Measurements from ENCODE around the gene ZC3H4.

The ZC3H4 gene

DNA sequence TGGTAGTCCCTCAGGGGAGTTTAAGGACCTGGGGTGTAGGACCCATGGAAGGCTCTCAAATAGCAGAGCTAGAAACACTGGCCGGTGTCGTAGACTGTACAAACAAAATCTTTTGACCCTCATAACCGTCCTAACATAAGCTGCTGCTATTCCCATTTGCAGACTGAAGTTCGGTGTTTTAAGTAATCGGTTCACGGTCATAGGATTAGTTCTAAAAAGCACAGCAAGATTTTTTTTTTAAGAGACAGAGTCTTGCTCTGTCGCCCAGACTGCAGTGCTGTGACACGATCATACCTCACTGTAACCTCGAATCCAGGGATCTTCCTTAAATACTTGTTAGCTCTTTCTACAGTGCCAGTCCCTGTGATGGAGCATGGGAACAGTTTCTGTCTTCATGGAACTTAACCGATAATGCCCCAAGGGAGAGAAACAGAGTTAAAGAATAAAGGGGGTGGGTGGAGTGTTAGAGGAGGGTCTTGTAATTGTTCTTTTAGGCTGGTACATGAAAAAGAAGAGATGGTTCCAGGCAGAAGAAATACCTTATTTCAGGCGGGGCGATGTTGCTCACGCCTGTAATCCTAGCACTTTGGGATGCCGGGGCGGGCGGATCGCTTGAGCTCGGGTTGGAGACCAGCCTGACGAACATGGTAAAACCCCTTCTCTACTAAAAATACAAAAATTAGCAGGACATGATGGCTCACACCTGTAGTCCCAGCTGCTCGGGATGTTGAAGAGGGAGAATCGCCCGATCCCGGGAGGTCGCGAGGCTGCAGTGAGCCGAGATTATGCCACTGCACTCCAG is 475 bp upstream of the ZC3H4 start:
- Histone ChIP-seq H3K4me1 (ENCODE audit: control insufficient read depth, insufficient read depth, low read length, unreplicated experiment) (peaks cover 10% of the 10 kb centered on the region), H3K4me3 (ENCODE audit: low read depth, low read length) (peak overlapping the region; percentile 92), H3K27ac (ENCODE audit: low read depth, low read length) (peak overlapping the region; percentile 99), H3K36me3 (ENCODE audit: insufficient read depth, low read length) (peaks cover 7% of the 10 kb centered on the region; the same call in 1 of the 2 replicates), H3K79me2 (ENCODE audit: control insufficient read depth, insufficient read depth, low read length, unreplicated experiment) (peaks cover 35% of the 10 kb centered on the region), H2AFZ (ENCODE audit: low read length, unreplicated experiment) (peak overlapping the region; percentile 52), H3K27me3 (ENCODE audit: insufficient read depth, low read length) (no peaks in the 10 kb centered on the region)

DNA sequence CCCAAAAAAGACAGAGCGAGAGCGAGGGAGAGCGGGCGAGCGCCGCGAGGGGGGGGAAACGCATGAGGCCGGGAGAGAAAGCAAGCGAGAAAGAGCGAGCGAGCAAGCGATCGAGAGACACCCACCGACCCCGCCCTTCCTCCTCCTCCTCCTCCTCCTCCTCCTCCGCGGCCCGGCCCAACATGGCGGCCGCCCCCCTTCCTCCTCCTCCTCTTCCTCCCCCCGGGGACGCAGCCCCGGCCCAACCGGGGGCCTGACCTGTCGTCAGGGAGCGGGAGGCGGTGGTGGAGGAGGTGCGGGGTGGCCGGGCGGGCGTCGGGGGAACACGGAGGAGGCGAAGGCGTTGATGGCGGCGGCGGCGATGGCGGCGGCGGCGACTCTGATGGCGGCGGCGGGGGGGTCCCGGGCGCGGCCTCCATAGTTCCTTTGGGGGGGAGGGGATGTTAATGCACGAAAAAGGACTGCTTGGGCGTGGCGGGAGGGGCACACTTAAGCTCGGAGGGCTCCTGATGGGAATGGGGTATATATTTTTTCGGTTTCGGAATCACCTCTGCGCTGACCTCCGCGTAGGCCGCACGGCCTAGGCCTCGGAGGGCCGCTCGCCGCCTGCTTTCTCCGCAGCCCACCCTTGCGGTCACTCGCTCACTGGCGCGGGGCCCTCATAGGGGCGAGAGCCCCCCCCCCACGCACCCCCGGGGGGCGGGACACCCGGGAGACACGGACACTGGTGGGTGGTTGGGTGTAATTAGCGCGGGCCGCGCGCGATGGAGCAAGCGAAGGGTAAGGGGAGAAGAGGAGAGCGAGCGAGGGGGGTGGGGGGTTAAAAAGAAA is 1.2 kb downstream of the ZC3H4 start:
- Histone ChIP-seq H3K4me3 (ENCODE audit: low read depth, low read length) (peak overlapping the region; percentile 92), H3K27me3 (ENCODE audit: insufficient read depth, low read length) (no peaks in the 10 kb centered on the region), H3K79me2 (ENCODE audit: control insufficient read depth, insufficient read depth, low read length, unreplicated experiment) (peaks cover 49% of the 10 kb centered on the region), H3K4me1 (ENCODE audit: control insufficient read depth, insufficient read depth, low read length, unreplicated experiment) (peaks cover 26% of the 10 kb centered on the region), H3K27ac (ENCODE audit: low read depth, low read length) (peak overlapping the region; percentile 99), H2AFZ (ENCODE audit: low read length, unreplicated experiment) (peak overlapping the region; percentile 60), H3K36me3 (ENCODE audit: insufficient read depth, low read length) (peaks cover 7% of the 10 kb centered on the region; the same call in 1 of the 2 replicates)

DNA sequence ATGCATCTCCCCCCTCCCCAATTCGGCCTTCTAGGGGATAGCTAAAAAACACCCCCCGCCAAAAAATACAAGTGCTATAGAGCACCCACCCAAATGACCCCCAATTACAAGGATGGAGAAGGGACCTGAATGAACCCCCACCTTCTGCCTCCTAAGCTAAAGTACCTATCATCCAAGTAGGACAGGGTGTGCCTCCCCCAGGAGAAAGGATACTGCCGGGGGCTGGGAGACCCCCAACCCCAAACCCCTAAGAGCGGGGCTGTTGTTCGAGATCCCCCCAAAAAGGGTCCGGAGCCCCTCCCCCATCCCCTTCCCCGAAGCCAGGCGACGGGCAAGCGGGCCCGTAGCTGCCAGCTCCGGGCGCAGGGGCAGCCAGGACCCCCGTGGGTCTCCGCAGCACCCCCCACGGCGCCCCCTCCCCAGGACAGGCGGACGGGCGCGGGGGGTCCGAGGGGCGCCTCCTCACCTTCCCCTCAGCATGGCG is 1.9 kb downstream of the ZC3H4 start:
- Histone ChIP-seq H3K27ac (ENCODE audit: low read depth, low read length) (peak overlapping the region; percentile 99), H3K27me3 (ENCODE audit: insufficient read depth, low read length) (no peaks in the 10 kb centered on the region), H3K4me1 (ENCODE audit: control insufficient read depth, insufficient read depth, low read length, unreplicated experiment) (peaks cover 32% of the 10 kb centered on the region), H3K4me3 (ENCODE audit: low read depth, low read length) (peak overlapping the region; percentile 92), H3K79me2 (ENCODE audit: control insufficient read depth, insufficient read depth, low read length, unreplicated experiment) (peaks cover 56% of the 10 kb centered on the region), H3K36me3 (ENCODE audit: insufficient read depth, low read length) (peaks cover 7% of the 10 kb centered on the region; the same call in 1 of the 2 replicates), H2AFZ (ENCODE audit: low read length, unreplicated experiment) (peak overlapping the region; percentile 60)

DNA sequence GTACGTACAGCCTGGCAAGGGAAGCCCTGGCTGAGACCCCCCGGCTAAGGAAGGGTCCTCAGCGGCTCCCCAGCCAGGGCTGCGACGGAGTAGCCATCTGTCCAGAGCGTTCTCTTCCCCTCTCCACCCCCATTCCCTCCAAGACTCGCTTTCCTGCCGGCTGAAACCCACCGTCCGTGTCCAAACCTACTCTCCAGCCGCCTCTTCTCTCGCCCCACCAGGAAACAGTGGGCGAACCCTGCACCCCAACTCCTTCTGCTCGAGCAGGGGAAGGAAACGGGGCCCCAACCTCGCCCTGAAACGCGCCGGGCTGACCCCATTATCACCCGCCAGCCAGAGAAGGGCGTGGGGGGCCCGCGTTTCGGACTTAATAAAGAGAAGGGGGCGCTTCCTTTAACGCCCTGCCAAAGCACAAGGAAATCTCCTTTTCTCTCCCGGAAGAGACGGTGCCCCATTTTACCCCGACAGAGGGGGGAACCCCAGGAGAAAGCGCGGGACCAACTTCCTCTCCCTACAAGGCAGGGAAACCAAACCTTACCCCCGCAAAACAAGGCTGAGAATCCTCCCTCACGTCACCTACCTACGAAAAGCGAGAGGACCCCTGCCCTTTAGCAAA is 2.5 kb downstream of the ZC3H4 start:
- peak overlapping the region; percentile 92 for H3K4me3 ChIP-seq (ENCODE audit: low read depth, low read length)
- peaks cover 7% of the 10 kb centered on the region; the same call in 1 of the 2 replicates for H3K36me3 ChIP-seq (ENCODE audit: insufficient read depth, low read length)
- H3K27ac ChIP-seq (ENCODE audit: low read depth, low read length) = peak overlapping the region; percentile 99
- H2AFZ ChIP-seq (ENCODE audit: low read length, unreplicated experiment) = no peak overlapping the region
- H3K27me3 ChIP-seq (ENCODE audit: insufficient read depth, low read length) = no peaks in the 10 kb centered on the region
- H3K79me2 ChIP-seq (ENCODE audit: control insufficient read depth, insufficient read depth, low read length, unreplicated experiment) = peaks cover 62% of the 10 kb centered on the region
- H3K4me1 ChIP-seq (ENCODE audit: control insufficient read depth, insufficient read depth, low read length, unreplicated experiment) = peaks cover 36% of the 10 kb centered on the region

DNA sequence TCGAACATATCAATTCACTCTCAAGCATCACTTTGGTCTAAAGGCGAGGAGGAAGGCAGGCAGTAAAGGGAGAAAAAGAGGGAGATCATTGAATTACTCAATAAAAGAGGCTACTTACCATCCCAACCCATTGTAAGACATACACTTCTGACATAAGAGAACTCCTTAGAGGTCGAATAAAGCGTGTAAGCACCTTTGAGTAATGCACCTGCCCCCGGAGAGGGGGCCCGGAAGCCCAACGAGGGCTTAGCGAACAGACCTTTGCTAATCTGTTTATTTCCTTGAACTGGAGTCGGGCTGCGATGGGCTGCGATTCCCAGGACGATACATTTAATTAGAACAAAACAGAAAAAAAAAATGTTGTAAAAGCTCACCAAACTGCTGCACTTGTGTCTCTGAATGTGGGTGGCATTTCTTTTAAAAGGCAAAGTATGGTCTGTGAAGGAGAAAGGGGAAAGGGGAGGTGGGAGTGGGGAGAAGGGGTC is 3.0 kb downstream of the ZC3H4 start:
- peak overlapping the region; percentile 99 for H3K27ac ChIP-seq (ENCODE audit: low read depth, low read length)
- peak overlapping the region; percentile 92 for H3K4me3 ChIP-seq (ENCODE audit: low read depth, low read length)
- H2AFZ ChIP-seq (ENCODE audit: low read length, unreplicated experiment) = no peak overlapping the region
- H3K27me3 ChIP-seq (ENCODE audit: insufficient read depth, low read length) = no peaks in the 10 kb centered on the region
- peaks cover 39% of the 10 kb centered on the region for H3K4me1 ChIP-seq (ENCODE audit: control insufficient read depth, insufficient read depth, low read length, unreplicated experiment)
- H3K36me3 ChIP-seq (ENCODE audit: insufficient read depth, low read length) = peaks cover 7% of the 10 kb centered on the region; the same call in 1 of the 2 replicates
- peaks cover 67% of the 10 kb centered on the region for H3K79me2 ChIP-seq (ENCODE audit: control insufficient read depth, insufficient read depth, low read length, unreplicated experiment)

DNA sequence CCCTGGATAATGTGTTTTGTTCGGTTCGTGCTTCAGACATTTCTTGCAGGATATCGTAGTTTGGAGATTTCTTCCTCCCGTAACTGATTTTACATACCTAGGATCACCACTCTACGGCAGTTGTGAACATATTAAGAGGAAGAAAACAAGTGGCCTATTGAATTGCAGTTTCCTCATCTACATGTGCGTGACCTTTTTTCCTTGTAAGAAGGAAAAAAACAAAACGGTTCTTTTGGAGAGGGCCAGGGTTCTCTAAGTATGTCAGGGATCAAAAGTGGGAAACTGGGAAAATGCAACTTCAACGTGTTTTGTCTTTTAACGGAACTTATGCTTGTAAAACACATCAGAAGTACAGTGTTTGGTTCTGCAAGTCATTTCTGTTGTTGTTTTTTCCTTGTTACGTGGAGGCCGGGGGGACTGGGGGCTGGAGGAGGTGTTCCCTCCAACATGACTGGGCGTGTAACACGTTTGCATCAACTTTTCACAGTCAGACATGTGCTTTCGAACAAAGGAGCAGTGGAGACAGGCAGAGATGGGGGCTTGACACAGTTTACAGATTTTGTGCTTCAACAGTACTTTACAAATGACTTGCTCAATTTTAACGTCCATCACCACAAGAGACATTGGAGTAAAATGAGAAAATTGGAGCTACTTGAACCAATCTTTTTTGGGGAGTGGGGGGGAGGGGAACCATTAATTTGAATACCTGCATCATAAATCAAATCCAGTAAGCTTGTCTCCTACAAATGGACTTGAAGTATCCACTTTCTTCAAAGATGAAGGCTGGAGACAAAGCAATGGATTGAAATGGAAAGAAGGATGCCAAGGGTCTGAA is 3.8 kb downstream of the ZC3H4 start:
- peaks cover 39% of the 10 kb centered on the region for H3K4me1 ChIP-seq (ENCODE audit: control insufficient read depth, insufficient read depth, low read length, unreplicated experiment)

DNA sequence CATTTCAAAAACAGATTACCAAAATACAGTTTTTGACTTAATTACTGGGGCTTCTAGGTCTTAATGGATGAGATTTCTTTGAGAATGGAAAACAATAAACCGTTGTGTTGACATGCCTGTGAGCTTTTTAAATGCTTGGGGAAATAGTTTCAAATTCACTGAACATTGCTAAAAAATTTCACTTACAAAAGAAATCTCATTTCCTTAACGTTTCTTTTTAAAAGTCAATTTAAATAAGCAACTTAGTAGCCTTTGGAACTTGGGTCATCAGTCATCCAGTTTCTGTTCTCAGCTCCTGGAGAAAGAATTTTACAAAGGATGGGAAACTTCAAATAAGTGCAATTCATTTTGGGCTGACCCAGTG is 4.4 kb downstream of the ZC3H4 start:
- Histone ChIP-seq H3K4me1 (ENCODE audit: control insufficient read depth, insufficient read depth, low read length, unreplicated experiment) (peaks cover 39% of the 10 kb centered on the region), H3K27me3 (ENCODE audit: insufficient read depth, low read length) (no peaks in the 10 kb centered on the region), H3K4me3 (ENCODE audit: low read depth, low read length) (peak overlapping the region; percentile 92), H2AFZ (ENCODE audit: low read length, unreplicated experiment) (no peak overlapping the region), H3K79me2 (ENCODE audit: control insufficient read depth, insufficient read depth, low read length, unreplicated experiment) (peaks cover 79% of the 10 kb centered on the region), H3K27ac (ENCODE audit: low read depth, low read length) (peak overlapping the region; percentile 99), H3K36me3 (ENCODE audit: insufficient read depth, low read length) (peaks cover 7% of the 10 kb centered on the region; the same call in 1 of the 2 replicates)

More for the DNA sequence above, 3.8 kb downstream of the ZC3H4 start:
- Histone ChIP-seq H3K79me2 (ENCODE audit: control insufficient read depth, insufficient read depth, low read length, unreplicated experiment) (peaks cover 75% of the 10 kb centered on the region), H3K36me3 (ENCODE audit: insufficient read depth, low read length) (peaks cover 7% of the 10 kb centered on the region; the same call in 1 of the 2 replicates), H3K4me3 (ENCODE audit: low read depth, low read length) (peak overlapping the region; percentile 92), H2AFZ (ENCODE audit: low read length, unreplicated experiment) (no peak overlapping the region), H3K27ac (ENCODE audit: low read depth, low read length) (peak overlapping the region; percentile 99), H3K27me3 (ENCODE audit: insufficient read depth, low read length) (no peaks in the 10 kb centered on the region)

DNA sequence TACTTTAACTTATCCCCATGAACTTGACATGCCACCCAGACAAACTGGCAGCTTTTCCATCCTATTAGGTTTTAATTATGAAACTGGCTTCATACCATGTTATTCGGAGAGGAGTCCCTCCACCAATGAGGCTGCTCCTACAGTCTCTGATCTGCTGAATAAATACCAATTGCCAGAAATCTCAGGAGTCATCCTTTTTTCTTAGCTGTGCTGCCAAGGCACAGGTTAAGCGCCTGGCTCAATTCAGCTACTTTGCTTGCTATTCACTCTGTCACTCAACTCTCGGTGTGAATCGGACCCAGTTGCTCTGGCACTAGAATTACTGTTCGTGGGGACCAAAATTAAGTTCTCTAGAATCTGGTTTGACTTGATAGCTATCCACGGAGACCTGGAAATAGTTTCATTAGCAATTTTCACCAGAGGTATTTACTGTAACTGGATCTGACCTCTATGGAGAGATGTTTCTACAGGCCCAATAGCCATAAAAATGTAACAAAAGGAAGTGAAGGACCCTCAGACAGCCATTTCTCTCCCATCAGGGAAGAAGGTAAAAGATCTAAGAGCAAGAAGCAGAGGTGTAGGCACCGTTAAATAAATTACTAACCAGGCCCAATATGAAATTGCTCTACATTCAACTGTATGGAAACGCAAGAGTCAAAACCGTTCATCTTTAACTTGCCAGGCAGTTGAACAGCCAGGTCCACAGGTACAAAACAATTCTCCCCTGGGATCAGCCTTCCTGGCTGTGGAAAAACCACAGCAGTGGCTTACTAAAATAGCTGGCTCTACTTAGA is 5.4 kb downstream of the ZC3H4 start:
- Histone ChIP-seq H3K27me3 (ENCODE audit: insufficient read depth, low read length) (no peaks in the 10 kb centered on the region), H3K36me3 (ENCODE audit: insufficient read depth, low read length) (peaks cover 7% of the 10 kb centered on the region; the same call in 1 of the 2 replicates), H2AFZ (ENCODE audit: low read length, unreplicated experiment) (no peak overlapping the region), H3K4me1 (ENCODE audit: control insufficient read depth, insufficient read depth, low read length, unreplicated experiment) (peaks cover 39% of the 10 kb centered on the region), H3K79me2 (ENCODE audit: control insufficient read depth, insufficient read depth, low read length, unreplicated experiment) (peaks cover 82% of the 10 kb centered on the region), H3K27ac (ENCODE audit: low read depth, low read length) (peak overlapping the region; percentile 99), H3K4me3 (ENCODE audit: low read depth, low read length) (peak overlapping the region; percentile 18; the same call in 1 of the 2 replicates)
